Right lobe of liver (tissue), 6 donors: ENCODE measurements around the gene TEDC1. TPM values are rescaled to one million over a fixed set of nuclear protein-coding genes. Genes with fewer than 3 reads are reported as not detected.

Experiments used
- ATAC-seq, 4 donors: fragments of 200-7000 bp; cut with Tn5 transposase; one replicate each; pipeline ENCODE4 v1.9.1; 2020; ENCODE audit warnings: mild to moderate bottlenecking in 4 of 4, moderate library complexity in 4 of 4
- DNase-seq, 3 donors: peaks; one replicate each; pipeline ENCODE4 v3.0.0-alpha.2; 2020
- H3K27ac ChIP-seq, 3 donors: fragments of 200-600 bp; one replicate each; pipeline ENCODE4 v1.8.0; 2022
- H3K27me3 ChIP-seq, 2 donors: fragments of 200-600 bp; one replicate each; pipeline ENCODE4 v1.8.0; 2022
- H3K36me3 ChIP-seq, 4 donors: fragments of 200-600 bp; sonication (generic) in 1 of 4; one replicate each; pipeline versions ENCODE4 v1.5.1 to v1.8.0; 2017 to 2022; ENCODE audit warnings: control low read depth in 1 of 4
- H3K4me1 ChIP-seq, 4 donors: fragments of 200-600 bp; sonication (generic) in 1 of 4; one replicate each; pipeline versions ENCODE4 v1.5.1 to v1.8.0; 2017 to 2022; ENCODE audit warnings: control low read depth in 1 of 4
- H3K4me3 ChIP-seq, 3 donors: fragments of 200-600 bp; one replicate each; pipeline ENCODE4 v1.8.0; 2022
- H3K9me3 ChIP-seq, 4 donors: fragments of 200-600 bp; sonication (generic) in 1 of 4; one replicate each; pipeline versions ENCODE4 v1.5.1 to v1.8.0; 2017 to 2022; ENCODE audit warnings: control low read depth in 1 of 4
- POLR2A ChIP-seq: fragments of 450-650 bp; IDR thresholded peaks from one replicate; pipeline ENCODE4 v1.6.1; 2017; ENCODE audit warnings: antibody characterized with exemption, mild to moderate bottlenecking
- WGBS: methylation state at CpG from one replicate; pipeline ENCODE4 v1.1.6; 2018; ENCODE audit warnings: low coverage, low lambda C conversion rate; ENCODE audit not compliant: insufficient coverage; ENCODE audit errors: missing lambda C conversion rate; 5-methylcytosine and 5-hydroxymethylcytosine counted together
- intact Hi-C, 2 donors: fragments of 100-400 bp; cut with DNase I; formaldehyde crosslinking; loops; one replicate each; pipeline versions ENCODE4 v1.11.2 to v1.14.1; 2022
- total RNA-seq, 6 experiments: library from RNA; depleted of rRNA in 2 of 6; stranded (reverse); fragments of >200 nt in 2 of 6; fragmentation: NEBNext Ultra II Directional in 3 of 6; extraction: Animal tissue kit (Norgen Biotek cat#: 25700) in 3 of 6; gene quantifications; one replicate each; pipeline versions ENCODE4 v1.1.0 to v1.2.4, GENCODE V29; 2016 to 2023
- TF ChIP-seq, protein P1 (sequence below), 4 donors: fragments of 200-600 bp in 3 of 4; fragments of 450-650 bp in 1 of 4; IDR thresholded peaks; one replicate each; pipeline versions ENCODE4 v1.5.1 to v1.8.0; 2016 to 2022; ENCODE audit warnings: antibody characterized with exemption in 4 of 4, mild to moderate bottlenecking in 2 of 4
- donor health status: DM: no; HTN: yes; CAD: no.
- donor health status: DM: no; HTN: no; CAD: no.
- donor health status: DM: no; HTN: no; CAD: no.
- donor health status: DM: no; HTN: yes; CAD: no.
- donor health status: DM: no; HTN: yes; CAD: no.

Gene TEDC1
- total RNA-seq, 6 experiments from 2014 or later, result 2.2 to 8.1 (median 3.9) TPM

DNA sequence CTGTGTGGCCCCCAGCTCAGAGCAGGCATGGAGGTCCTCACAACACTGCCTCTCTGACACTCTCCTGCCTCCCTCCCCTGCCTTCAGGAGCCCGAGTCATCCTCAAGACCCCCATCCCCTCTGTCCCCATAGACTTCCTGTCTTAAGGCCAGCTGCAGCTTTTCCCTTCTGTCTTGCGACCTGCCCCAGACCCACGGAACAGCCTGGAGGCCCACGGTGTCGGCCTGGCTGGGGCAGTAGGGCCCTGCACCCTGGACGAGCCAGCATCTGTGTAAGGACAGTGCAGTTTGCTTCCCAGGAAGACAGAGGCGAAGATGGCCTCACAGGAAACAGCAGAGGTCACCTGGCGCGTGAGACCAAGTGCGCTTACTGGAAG is 9.7 kb downstream of the TEDC1 start:
- no peak overlapping the region for H3K4me3 ChIP-seq
- H3K27ac ChIP-seq, result no peak overlapping the region
- H3K9me3 ChIP-seq, result no peaks in the 10 kb centered on the region
- ATAC-seq (no peak), DNase-seq (no peak)
- WGBS, result 90% methylated on average over 7 of the region's 10 CpGs
- H3K4me1 ChIP-seq, result peaks cover 0 to 22% (median 11%) of the 10 kb centered on the region in 4 donors
- intact Hi-C loops, result no loop called here
- no peaks in the 10 kb centered on the region for H3K27me3 ChIP-seq
- peaks cover 0 to 3% (median 0%) of the 10 kb centered on the region in 4 donors for H3K36me3 ChIP-seq
- TF ChIP-seq, protein P1, sequence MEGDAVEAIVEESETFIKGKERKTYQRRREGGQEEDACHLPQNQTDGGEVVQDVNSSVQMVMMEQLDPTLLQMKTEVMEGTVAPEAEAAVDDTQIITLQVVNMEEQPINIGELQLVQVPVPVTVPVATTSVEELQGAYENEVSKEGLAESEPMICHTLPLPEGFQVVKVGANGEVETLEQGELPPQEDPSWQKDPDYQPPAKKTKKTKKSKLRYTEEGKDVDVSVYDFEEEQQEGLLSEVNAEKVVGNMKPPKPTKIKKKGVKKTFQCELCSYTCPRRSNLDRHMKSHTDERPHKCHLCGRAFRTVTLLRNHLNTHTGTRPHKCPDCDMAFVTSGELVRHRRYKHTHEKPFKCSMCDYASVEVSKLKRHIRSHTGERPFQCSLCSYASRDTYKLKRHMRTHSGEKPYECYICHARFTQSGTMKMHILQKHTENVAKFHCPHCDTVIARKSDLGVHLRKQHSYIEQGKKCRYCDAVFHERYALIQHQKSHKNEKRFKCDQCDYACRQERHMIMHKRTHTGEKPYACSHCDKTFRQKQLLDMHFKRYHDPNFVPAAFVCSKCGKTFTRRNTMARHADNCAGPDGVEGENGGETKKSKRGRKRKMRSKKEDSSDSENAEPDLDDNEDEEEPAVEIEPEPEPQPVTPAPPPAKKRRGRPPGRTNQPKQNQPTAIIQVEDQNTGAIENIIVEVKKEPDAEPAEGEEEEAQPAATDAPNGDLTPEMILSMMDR (IDR thresholded peaks at IDR 0.05), result no peak
- no peak for TF ChIP-seq POLR2A

DNA sequence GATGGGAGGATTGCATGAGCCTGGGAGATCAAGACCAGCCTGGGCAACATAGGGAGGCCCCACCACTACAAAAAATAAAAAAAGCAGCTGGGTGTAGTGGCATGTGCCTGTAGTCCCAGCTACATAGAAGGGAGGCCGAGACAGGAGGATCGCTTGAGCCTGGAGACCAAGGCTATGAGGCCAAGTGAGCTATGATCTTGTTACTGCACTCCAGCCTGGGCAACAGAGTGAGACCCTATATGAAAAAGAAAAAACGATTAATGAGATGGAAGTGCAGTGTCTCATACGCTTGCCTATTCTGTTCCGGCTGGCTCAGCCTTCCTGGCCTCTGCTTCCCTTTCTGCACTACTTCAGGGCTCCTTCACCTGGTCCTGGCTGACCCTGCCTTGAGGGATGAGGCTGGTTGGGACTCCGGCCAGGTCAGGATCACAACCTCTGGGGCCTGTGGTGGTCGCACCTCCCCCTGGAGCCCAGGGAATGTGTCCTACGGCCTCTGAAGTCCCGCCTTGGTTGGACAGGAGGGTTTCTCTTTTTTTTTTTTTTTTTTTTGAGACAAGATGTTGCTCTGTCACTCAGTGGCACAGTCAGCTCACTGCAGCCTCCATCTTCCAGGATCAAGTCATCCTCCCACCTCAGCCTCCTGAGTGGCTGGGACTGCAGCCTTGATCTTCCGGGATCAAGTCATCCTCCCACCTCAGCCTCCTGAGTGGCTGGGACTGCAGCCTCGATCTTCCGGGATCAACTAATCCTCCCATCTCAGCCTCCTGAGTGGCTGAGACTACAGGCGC is 10.7 kb downstream of the TEDC1 start:
- Histone ChIP-seq H3K4me1 (peaks cover 0 to 17% (median 7%) of the 10 kb centered on the region in 4 donors), H3K27ac (no peak overlapping the region), H3K4me3 (no peak overlapping the region), H3K36me3 (peaks cover 0 to 3% (median 0%) of the 10 kb centered on the region in 4 donors), H3K9me3 (no peaks in the 10 kb centered on the region), H3K27me3 (no peaks in the 10 kb centered on the region)
- intact Hi-C loops, result no loop called here
- DNase-seq, result no peak
- no peak for ATAC-seq
- 88% methylated on average over 10 of the region's 13 CpGs for WGBS
- TF ChIP-seq, protein P1 (IDR thresholded peaks at IDR 0.05), result no peak
- TF ChIP-seq POLR2A, result no peak

DNA sequence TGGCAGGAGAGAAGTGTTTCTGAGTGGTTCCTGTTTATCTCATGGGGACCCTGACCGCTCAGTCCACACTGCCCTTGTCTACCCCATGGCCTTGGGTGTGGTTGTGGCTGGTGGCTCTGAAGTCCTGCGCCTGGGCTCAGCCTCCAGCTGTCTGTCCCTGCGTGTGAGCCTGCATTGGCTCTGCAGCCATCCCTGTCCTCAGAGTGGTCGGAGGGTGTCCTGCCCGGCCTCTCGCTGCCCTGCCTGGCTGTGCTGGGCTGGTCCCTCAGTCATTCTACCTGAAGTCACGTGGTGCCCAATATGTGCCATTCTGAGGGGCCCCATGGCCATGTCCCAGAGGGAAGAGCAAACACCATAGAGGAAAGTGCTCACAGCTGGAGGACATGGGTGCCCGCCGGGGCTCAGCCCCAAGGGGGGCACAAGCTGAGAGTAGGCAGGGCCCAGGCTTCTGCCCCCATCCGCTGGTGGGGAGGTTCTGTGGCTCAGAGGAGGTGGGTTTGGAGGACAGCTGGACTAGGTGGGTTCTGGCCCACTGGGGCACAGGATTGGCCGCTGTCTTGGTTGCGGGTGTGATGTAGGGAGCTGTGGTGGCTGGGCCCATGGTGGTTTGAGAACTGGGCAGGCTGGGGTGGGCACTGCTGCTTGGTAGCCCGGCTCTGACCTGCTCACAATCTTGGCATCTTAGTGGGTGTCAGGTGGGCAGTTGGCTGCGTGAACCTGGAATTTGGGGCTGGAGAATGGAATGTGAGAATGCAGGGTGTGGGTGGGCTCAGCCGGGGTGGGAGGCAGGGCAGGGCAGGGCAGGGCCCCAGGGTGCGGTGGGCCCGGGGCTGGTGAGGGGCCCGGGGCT is 11.6 kb downstream of the TEDC1 start:
- DNase-seq (no peak), ATAC-seq (no peak)
- Histone ChIP-seq H3K4me1 (peaks cover 0 to 7% (median 2%) of the 10 kb centered on the region in 4 donors), H3K9me3 (no peaks in the 10 kb centered on the region), H3K27ac (no peak overlapping the region), H3K27me3 (no peaks in the 10 kb centered on the region), H3K36me3 (peaks cover 0 to 3% (median 0%) of the 10 kb centered on the region in 4 donors), H3K4me3 (no peak overlapping the region)
- 71% methylated on average over 6 of the region's 18 CpGs for WGBS
- TF ChIP-seq, protein P1 (IDR thresholded peaks at IDR 0.05), result no peak
- TF ChIP-seq POLR2A, result no peak
- intact Hi-C loops, result no loop called here

DNA sequence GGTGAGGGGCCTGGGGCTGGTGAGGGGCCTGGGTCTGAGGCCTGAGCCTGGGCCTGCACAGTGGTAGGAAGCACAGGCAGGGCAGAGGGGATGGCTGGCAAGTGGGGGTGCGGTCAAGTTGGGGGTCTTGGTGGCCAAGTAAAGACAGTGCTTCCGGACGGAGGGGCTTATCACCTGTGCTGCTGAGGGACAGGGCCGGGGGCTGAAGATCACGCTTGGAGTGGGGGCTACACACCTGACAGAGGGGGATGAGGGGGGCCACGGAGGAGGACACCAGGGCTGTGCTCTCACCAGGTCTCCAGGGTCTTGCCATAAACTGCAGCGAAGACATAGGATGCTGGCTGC is 12.2 kb downstream of the TEDC1 start:
- Histone ChIP-seq H3K4me3 (no peak overlapping the region), H3K27ac (no peak overlapping the region), H3K9me3 (no peaks in the 10 kb centered on the region), H3K36me3 (peaks cover 0 to 3% (median 0%) of the 10 kb centered on the region in 4 donors), H3K27me3 (no peaks in the 10 kb centered on the region), H3K4me1 (peaks cover 0 to under 1% (median 0%) of the 10 kb centered on the region in 4 donors)
- ATAC-seq, result no peak
- intact Hi-C loops, result no loop called here
- no peak for DNase-seq
- 90% methylated on average over 2 of the region's 7 CpGs for WGBS
- TF ChIP-seq, protein P1 (IDR thresholded peaks at IDR 0.05), result no peak
- TF ChIP-seq POLR2A, result no peak
